Mesodermal cell (in vitro differentiated cells): ENCODE results near the gene SLC38A6.

ENCODE experiments used
- H3K27ac ChIP-seq: 2 replicates; pipeline ENCODE4 v1.7.0; 2013; ENCODE audit warnings: mild to moderate bottlenecking, low read depth, low read length, moderate library complexity; ENCODE audit not compliant: severe bottlenecking
- H3K36me3 ChIP-seq: 2 replicates; pipeline ENCODE4 v1.7.1; 2013; ENCODE audit warnings: mild to moderate bottlenecking, low read length, moderate library complexity; ENCODE audit not compliant: control insufficient read depth, insufficient read depth
- H3K4me1 ChIP-seq: one replicate; pipeline ENCODE4 v1.7.1; 2013; ENCODE audit warnings: mild to moderate bottlenecking, low read length; ENCODE audit not compliant: insufficient read depth, control insufficient read depth, poor library complexity, severe bottlenecking
- H3K4me3 ChIP-seq: 2 replicates; pipeline ENCODE4 v1.7.0; 2013; ENCODE audit warnings: low read length, control low read depth, mild to moderate bottlenecking; ENCODE audit not compliant: insufficient read depth, poor library complexity, severe bottlenecking; ENCODE audit errors: extremely low read depth
- H3K9me3 ChIP-seq: 2 replicates; pipeline ENCODE4 v1.7.1; 2013; ENCODE audit warnings: mild to moderate bottlenecking, low read length, moderate library complexity; ENCODE audit not compliant: control insufficient read depth
- WGBS, 2 experiments: methylation state at CpG; one replicate each; pipeline ENCODE4 v1.1.5; 2013; ENCODE audit warnings: missing lambda C conversion rate in 2 of 2; ENCODE audit not compliant: insufficient coverage in 2 of 2; 5-methylcytosine and 5-hydroxymethylcytosine counted together

SLC38A6 gene

GRCh38 chr14:60975551-60975950, 5.5 kb upstream of the SLC38A6 start:
- Histone ChIP-seq H3K9me3 (no peaks in the 10 kb centered on the region), H3K27ac (no peak overlapping the region), H3K4me3 (no peak overlapping the region), H3K4me1 (peaks cover 6% of the 10 kb centered on the region), H3K36me3 (peaks cover 42% of the 10 kb centered on the region)
- 66 to 92% methylated on average over 2 of the region's 2 CpGs for WGBS, 2 experiments

GRCh38 chr14:60977847-60978246, 3.2 kb upstream of the SLC38A6 start:
- no peak overlapping the region for H3K27ac ChIP-seq
- H3K9me3 ChIP-seq: no peaks in the 10 kb centered on the region
- no CpG with 5 or more reads among the region's 2 CpGs for WGBS, 2 experiments
- peaks cover 9% of the 10 kb centered on the region for H3K4me1 ChIP-seq
- H3K4me3 ChIP-seq: no peak overlapping the region
- peaks cover 38% of the 10 kb centered on the region for H3K36me3 ChIP-seq

- H3K4me3 ChIP-seq: peak overlapping the region; percentile 69
- peaks cover 22% of the 10 kb centered on the region for H3K36me3 ChIP-seq
- WGBS, 2 experiments: 0 to 17% methylated on average over 2 to 5 of the region's 12 CpGs
- H3K9me3 ChIP-seq: no peaks in the 10 kb centered on the region
- peak overlapping the region; percentile 92 for H3K27ac ChIP-seq
- H3K4me1 ChIP-seq: peaks cover 10% of the 10 kb centered on the region
These were observed 799 bp downstream of the SLC38A6 start for GRCh38 chr14:60981633-60982455.

- WGBS, 2 experiments: no CpG with 5 or more reads among the region's 1 CpG
These were observed 3.2 kb downstream of the SLC38A6 start for GRCh38 chr14:60984196-60984595.

GRCh38 chr14:60986500-60986899, 5.5 kb downstream of the SLC38A6 start:
- peaks cover 30% of the 10 kb centered on the region for H3K36me3 ChIP-seq
- no peak overlapping the region for H3K27ac ChIP-seq
- no CpG with 5 or more reads among the region's 2 CpGs for WGBS, 2 experiments

More at GRCh38 chr14:60984196-60984595, 3.2 kb downstream of the SLC38A6 start:
- Histone ChIP-seq H3K4me3 (no peak overlapping the region), H3K9me3 (no peaks in the 10 kb centered on the region), H3K36me3 (peaks cover 32% of the 10 kb centered on the region), H3K27ac (no peak overlapping the region), H3K4me1 (peaks cover 4% of the 10 kb centered on the region)

GRCh38 chr14:60989599-60989998, 8.6 kb downstream of the SLC38A6 start:
- Histone ChIP-seq H3K4me3 (no peak overlapping the region), H3K36me3 (peaks cover 47% of the 10 kb centered on the region)
- WGBS, 2 experiments: 90 to 95% methylated on average over 1 to 2 of the region's 2 CpGs

More at GRCh38 chr14:60986500-60986899, 5.5 kb downstream of the SLC38A6 start:
- Histone ChIP-seq H3K9me3 (no peaks in the 10 kb centered on the region), H3K4me1 (peaks cover 4% of the 10 kb centered on the region), H3K4me3 (no peak overlapping the region)

GRCh38 chr14:60998617-60999016, 17.6 kb downstream of the SLC38A6 start:
- Histone ChIP-seq H3K4me1 (no peaks in the 10 kb centered on the region), H3K27ac (no peak overlapping the region), H3K36me3 (peaks cover 3% of the 10 kb centered on the region), H3K9me3 (no peaks in the 10 kb centered on the region), H3K4me3 (no peak overlapping the region)
- 86 to 87% methylated on average over 6 to 9 of the region's 9 CpGs for WGBS, 2 experiments

More at GRCh38 chr14:60989599-60989998, 8.6 kb downstream of the SLC38A6 start:
- H3K27ac ChIP-seq: no peak overlapping the region
- no peaks in the 10 kb centered on the region for H3K4me1 ChIP-seq
- no peaks in the 10 kb centered on the region for H3K9me3 ChIP-seq

GRCh38 chr14:60999536-60999935, 18.5 kb downstream of the SLC38A6 start:
- WGBS, 2 experiments: 100% methylated on average over 1 of the region's 2 CpGs; no CpG with 5 or more reads in 1 of the 2 experiments
- Histone ChIP-seq H3K36me3 (no peaks in the 10 kb centered on the region), H3K4me3 (no peak overlapping the region), H3K27ac (no peak overlapping the region), H3K4me1 (no peaks in the 10 kb centered on the region), H3K9me3 (no peaks in the 10 kb centered on the region)

GRCh38 chr14:61003571-61003970, 22.5 kb downstream of the SLC38A6 start:
- no peaks in the 10 kb centered on the region for H3K36me3 ChIP-seq
- no peaks in the 10 kb centered on the region for H3K4me1 ChIP-seq
- no peaks in the 10 kb centered on the region for H3K9me3 ChIP-seq
- no peak overlapping the region for H3K27ac ChIP-seq
- 83% methylated on average over 1 of the region's 1 CpG; no CpG with 5 or more reads in 1 of the 2 experiments for WGBS, 2 experiments
- H3K4me3 ChIP-seq: no peak overlapping the region

GRCh38 chr14:61019537-61019936, 38.5 kb downstream of the SLC38A6 start:
- no peaks in the 10 kb centered on the region for H3K36me3 ChIP-seq
- no peaks in the 10 kb centered on the region for H3K4me1 ChIP-seq
- H3K4me3 ChIP-seq: no peak overlapping the region
- no peak overlapping the region for H3K27ac ChIP-seq
- WGBS, 2 experiments: no CpG with 5 or more reads among the region's 1 CpG
- peaks cover 4% of the 10 kb centered on the region for H3K9me3 ChIP-seq
